Endothelial cell of umbilical vein (primary cell): Measurements from ENCODE around the gene ILF2. TPM values are rescaled to one million over a fixed set of nuclear protein-coding genes. Genes with fewer than 3 reads are reported as not detected.

Source experiments
- BruUV-seq: library from RNA; stranded (reverse); fragments of 400-500 nt; replicated peaks from 2 replicates; lab custom pipeline; 2021; lab: Mats Ljungman, UMichigan
- CTCF ChIA-PET: fragments of 300-600, 350-600 bp; sonication (Branson Sonifier 250); formaldehyde crosslinking; loops from one replicate; lab custom pipeline; 2021; ENCODE audit warnings: antibody characterized with exemption, inconsistent platforms; lab: Charles Lee
- POLR2A ChIA-PET: fragments of 300-600, 350-600 bp; sonication (Branson Sonifier 250); formaldehyde crosslinking; loops from one replicate; lab custom pipeline; 2021; ENCODE audit warnings: antibody characterized with exemption, inconsistent platforms; lab: Charles Lee
- DNase-seq: peaks from one replicate; pipeline ENCODE4 v3.0.0-alpha.2; 2011; ENCODE audit warnings: low read depth, low spot score
- FAIRE-seq: peaks from 2 replicates; lab custom pipeline; 2011; peaks lifted over from hg19 to GRCh38; lab: Jason Lieb, UNC
- H2AFZ ChIP-seq: 2 replicates; pipeline ENCODE4 v1.6.0; 2012; ENCODE audit warnings: low read depth, low read length, control low read depth, inconsistent platforms
- H3K27ac ChIP-seq: 2 replicates; pipeline ENCODE4 v1.5.1; 2011; ENCODE audit warnings: low read depth, mild to moderate bottlenecking, control low read depth, low read length, moderate library complexity; ENCODE audit not compliant: insufficient read depth
- H3K27me3 ChIP-seq, 2 experiments: 2 replicates each; pipeline versions ENCODE4 v1.6.0 to v1.6.1; 2011; ENCODE audit warnings: low read length in 2 of 2, mixed read lengths in 1 of 2; ENCODE audit not compliant: control insufficient read depth in 2 of 2, insufficient read depth in 2 of 2
- H3K36me3 ChIP-seq, 2 experiments: 2 replicates in 1 of 2; 3 replicates in 1 of 2; pipeline ENCODE4 v1.5.1; 2011; ENCODE audit warnings: low read length in 2 of 2, mild to moderate bottlenecking in 1 of 2, moderate library complexity in 1 of 2; ENCODE audit not compliant: control insufficient read depth in 2 of 2, insufficient read depth in 2 of 2; ENCODE audit errors: extremely low read depth in 1 of 2
- H3K4me1 ChIP-seq: 3 replicates; pipeline ENCODE4 v1.5.1; 2011; ENCODE audit warnings: mild to moderate bottlenecking, low read length; ENCODE audit not compliant: control insufficient read depth, insufficient read depth; ENCODE audit errors: extremely low read depth
- H3K4me2 ChIP-seq: 2 replicates; pipeline ENCODE4 v1.6.1; 2011; ENCODE audit warnings: low read length, control low read depth, mixed read lengths; ENCODE audit not compliant: insufficient read depth
- H3K4me3 ChIP-seq, 3 experiments: fragments of 200-600 bp in 1 of 3; sonication (generic), shearing (Covaris generic) in 1 of 3; replicated peaks in 1 of 3; 2 replicates each; pipeline ENCODE4 v1.5.1; 2011 to 2016; ENCODE audit warnings: control low read depth in 3 of 3, low read length in 3 of 3, mild to moderate bottlenecking in 2 of 3, inconsistent platforms in 1 of 3, low read depth in 1 of 3, moderate library complexity in 1 of 3; ENCODE audit not compliant: insufficient read depth in 1 of 3
- H3K79me2 ChIP-seq: 2 replicates; pipeline ENCODE4 v1.6.0; 2012; ENCODE audit warnings: low read length, inconsistent platforms; ENCODE audit not compliant: control insufficient read depth, insufficient read depth
- H3K9ac ChIP-seq: replicated peaks from 2 replicates; pipeline ENCODE3; 2011; ENCODE audit warnings: low read length, control low read depth; ENCODE audit not compliant: insufficient read depth; ENCODE audit errors: extremely low read depth
- H3K9me1 ChIP-seq: replicated peaks from 3 replicates; pipeline ENCODE4 v1.6.0; 2011; ENCODE audit warnings: mild to moderate bottlenecking, low read length; ENCODE audit not compliant: control insufficient read depth, insufficient read depth; ENCODE audit errors: extremely low read depth
- H3K9me3 ChIP-seq: replicated peaks from 2 replicates; pipeline ENCODE4 v1.5.1; 2012; ENCODE audit warnings: low read length, inconsistent platforms; ENCODE audit not compliant: control insufficient read depth, insufficient read depth
- H4K20me1 ChIP-seq: replicated peaks from 2 replicates; pipeline ENCODE3; 2011; ENCODE audit warnings: mild to moderate bottlenecking, low read length; ENCODE audit not compliant: control insufficient read depth, insufficient read depth; ENCODE audit errors: extremely low read depth
- EZH2 ChIP-seq: IDR thresholded peaks from 2 replicates; pipeline ENCODE4 v1.6.1; 2012; ENCODE audit warnings: borderline replicate concordance, low read depth, mild to moderate bottlenecking, moderate library complexity, low read length, inconsistent platforms; ENCODE audit not compliant: severe bottlenecking
- FOS ChIP-seq: IDR thresholded peaks from 2 replicates; pipeline ENCODE4 v1.6.1; 2011; ENCODE audit warnings: mild to moderate bottlenecking, low read length, moderate library complexity, borderline replicate concordance; ENCODE audit not compliant: insufficient read depth
- GATA2 ChIP-seq: IDR thresholded peaks from 2 replicates; pipeline ENCODE4 v1.7.0; 2011; ENCODE audit warnings: low read depth, mild to moderate bottlenecking, moderate library complexity, mixed read lengths, low read length; ENCODE audit not compliant: insufficient read length, insufficient read depth
- JUN ChIP-seq: IDR thresholded peaks from 2 replicates; pipeline ENCODE4 v1.6.1; 2011; ENCODE audit warnings: borderline replicate concordance, low read depth; ENCODE audit not compliant: insufficient read length, insufficient read depth
- MAX ChIP-seq: IDR thresholded peaks from 2 replicates; pipeline ENCODE4 v1.6.1; 2011; ENCODE audit not compliant: insufficient read depth, insufficient read length
- MYC ChIP-seq: IDR thresholded peaks from one replicate; pipeline ENCODE4 v1.6.1; 2011; ENCODE audit warnings: mild to moderate bottlenecking, low read depth, low read length
- POLR2A ChIP-seq: IDR thresholded peaks from 2 replicates; pipeline ENCODE4 v1.6.1; 2012; ENCODE audit warnings: low read depth, mild to moderate bottlenecking, control low read depth, low read length
- POLR2AphosphoS5 ChIP-seq: IDR thresholded peaks from 2 replicates; pipeline ENCODE4 v1.6.1; 2012; ENCODE audit warnings: low read depth, mild to moderate bottlenecking, control low read depth, low read length, moderate library complexity; ENCODE audit not compliant: insufficient read depth
- dilution Hi-C: fragments of 300-500 bp; cut with MboI; formaldehyde crosslinking; loops from one replicate; pipeline ENCODE4 v1.15.0; 2019; ENCODE audit warnings: low sequenced_read_pairs; ENCODE audit not compliant: extremely low pct_ligation_motif_present
- intact Hi-C: fragments of 100-400 bp; cut with micrococcal nuclease; formaldehyde crosslinking; loops from one replicate; pipeline ENCODE4 v1.10.0; 2022
- polyA plus RNA-seq, 4 experiments: library from polyadenylated mRNA; depleted of rRNA in 3 of 4; stranded (reverse) in 3 of 4; unstranded in 1 of 4; fragments of >200 nt; gene quantifications; 2 replicates each; pipeline versions ENCODE4 v1.2.1 to v1.2.3, GENCODE V29; 2011 to 2012; ENCODE audit warnings: missing spikeins in 1 of 4
- total RNA-seq: library from RNA; stranded (reverse); gene quantifications from 2 replicates; pipeline ENCODE4 v1.2.3, GENCODE V29; 2021
- TF ChIP-seq, protein P1 (sequence below), 2 donors: IDR thresholded peaks; 1 replicate in 1 of 2; 2 replicates in 1 of 2; pipeline ENCODE4 v1.5.1; 2011; ENCODE audit warnings: low read length in 2 of 2, mild to moderate bottlenecking in 2 of 2, moderate library complexity in 2 of 2, control low read depth in 1 of 2, inconsistent platforms in 1 of 2, low read depth in 1 of 2; ENCODE audit not compliant: insufficient read depth in 1 of 2; ENCODE audit errors: extremely low read depth in 1 of 2

The ILF2 gene
- total and polyA plus RNA-seq, 2 donors (not counting 3 experiments of a cell fraction or from before 2014, with no cell fraction given) = 271 to 303 TPM

- peaks cover 0 to 6% of the 10 kb centered on the region in 2 experiments for H3K36me3 ChIP-seq
- intact Hi-C loops (no loop called here), dilution Hi-C loops (no loop called here)
- H3K9me3 ChIP-seq = no peaks in the 10 kb centered on the region
- BruUV-seq = no TSS peak
- H3K4me1 ChIP-seq = peaks cover 18% of the 10 kb centered on the region
- no peak for TF ChIP-seq MYC
- no peak for TF ChIP-seq JUN
- TF ChIP-seq, protein P1, sequence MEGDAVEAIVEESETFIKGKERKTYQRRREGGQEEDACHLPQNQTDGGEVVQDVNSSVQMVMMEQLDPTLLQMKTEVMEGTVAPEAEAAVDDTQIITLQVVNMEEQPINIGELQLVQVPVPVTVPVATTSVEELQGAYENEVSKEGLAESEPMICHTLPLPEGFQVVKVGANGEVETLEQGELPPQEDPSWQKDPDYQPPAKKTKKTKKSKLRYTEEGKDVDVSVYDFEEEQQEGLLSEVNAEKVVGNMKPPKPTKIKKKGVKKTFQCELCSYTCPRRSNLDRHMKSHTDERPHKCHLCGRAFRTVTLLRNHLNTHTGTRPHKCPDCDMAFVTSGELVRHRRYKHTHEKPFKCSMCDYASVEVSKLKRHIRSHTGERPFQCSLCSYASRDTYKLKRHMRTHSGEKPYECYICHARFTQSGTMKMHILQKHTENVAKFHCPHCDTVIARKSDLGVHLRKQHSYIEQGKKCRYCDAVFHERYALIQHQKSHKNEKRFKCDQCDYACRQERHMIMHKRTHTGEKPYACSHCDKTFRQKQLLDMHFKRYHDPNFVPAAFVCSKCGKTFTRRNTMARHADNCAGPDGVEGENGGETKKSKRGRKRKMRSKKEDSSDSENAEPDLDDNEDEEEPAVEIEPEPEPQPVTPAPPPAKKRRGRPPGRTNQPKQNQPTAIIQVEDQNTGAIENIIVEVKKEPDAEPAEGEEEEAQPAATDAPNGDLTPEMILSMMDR (IDR thresholded peaks at IDR 0.05; ENCODE audit: extremely low read depth in 1 of 2, insufficient read depth in 1 of 2, low read depth in 1 of 2, low read length in 2 of 2) = no peak
- no peak for TF ChIP-seq POLR2AphosphoS5
- TF ChIP-seq FOS = no peak
- TF ChIP-seq POLR2A = no peak
- no peak for TF ChIP-seq GATA2
- TF ChIP-seq MAX = no peak
- TF ChIP-seq EZH2 = no peak
- H3K4me2 ChIP-seq = no peak overlapping the region
- H3K4me3 ChIP-seq = no peak overlapping the region
- no peak overlapping the region for H2AFZ ChIP-seq
- peaks cover 22% of the 10 kb centered on the region for H3K79me2 ChIP-seq
- no peak overlapping the region for H3K9ac ChIP-seq
- ChIA-PET CTCF (interaction anchor here (1.0 to 6.0 kb wide), 7 partner anchors 13 to 104 kb away, joined by 3 to 121 read pairs (median 11); partner anchors contain the start of genes S100A1 and S100A13), POLR2A (interaction anchor here (1.1 to 2.6 kb wide), 2 partner anchors 12 to 20 kb away, joined by 3 to 12 read pairs; partner anchors contain the start of gene CHTOP)
- no peaks in the 10 kb centered on the region for H3K9me1 ChIP-seq
- no peaks in the 10 kb centered on the region for H3K27me3 ChIP-seq
- H4K20me1 ChIP-seq = no peaks in the 10 kb centered on the region
- FAIRE-seq (no peak), DNase-seq (no peak)
- no peak overlapping the region for H3K27ac ChIP-seq
Measured at GRCh38 chr1:153614189-153614900, 56.4 kb downstream of the ILF2 start.
